GM10266 (cell line): ENCODE measurements around the gene CAPG.

ENCODE experiments used
- DNase-seq: peaks from one replicate; pipeline ENCODE4 v3.0.0; 2012; ENCODE audit errors: extremely low spot score
- TF ChIP-seq, protein P1 (sequence below): IDR thresholded peaks from 2 replicates; pipeline ENCODE4 v1.5.1; 2012; ENCODE audit warnings: mild to moderate bottlenecking, low read depth; ENCODE audit not compliant: control insufficient read depth, insufficient read depth; ENCODE audit errors: missing control alignments

The CAPG gene

DNA sequence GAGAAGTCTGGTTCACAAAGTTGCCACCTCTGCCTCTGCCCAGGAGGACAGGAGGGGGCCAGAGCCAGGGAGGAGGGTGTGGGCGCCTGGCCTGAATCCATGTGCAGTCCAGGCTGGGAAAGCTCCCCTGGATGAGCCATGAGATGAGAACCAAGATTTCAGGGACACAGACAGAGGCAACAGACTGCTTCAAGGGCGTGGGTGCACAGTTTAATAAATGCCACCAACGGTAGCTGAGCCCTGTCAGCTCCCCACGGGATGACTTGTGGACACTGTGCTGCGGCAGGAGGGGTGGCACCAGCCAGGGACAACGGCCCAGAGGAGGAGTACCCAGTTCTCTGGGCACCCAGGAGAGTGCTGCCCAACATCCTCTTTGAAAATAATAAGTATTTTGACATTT, 15.2 kb downstream of the CAPG start:
- DNase-seq = no peak

DNA sequence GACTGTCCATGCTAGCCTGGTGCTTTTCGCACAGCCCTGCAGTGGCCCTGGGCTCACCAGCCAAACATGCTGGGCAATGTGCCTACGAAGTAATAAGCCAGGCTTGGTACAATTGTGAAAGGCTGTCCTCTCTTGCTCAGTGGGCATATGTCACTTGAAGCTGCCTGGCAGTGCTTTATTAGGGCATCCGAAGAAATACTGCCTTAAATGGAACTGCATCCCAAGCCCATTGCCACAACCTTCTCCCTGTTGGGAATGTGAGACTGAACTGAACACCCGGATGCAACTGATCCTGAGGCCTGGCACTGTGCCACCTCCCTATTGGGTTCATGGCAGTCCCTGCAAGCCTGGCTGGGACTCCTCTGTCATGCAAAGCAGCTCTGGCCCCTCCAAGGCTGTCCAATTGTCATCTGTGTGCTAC, 15.9 kb downstream of the CAPG start:
- TF ChIP-seq, protein P1, sequence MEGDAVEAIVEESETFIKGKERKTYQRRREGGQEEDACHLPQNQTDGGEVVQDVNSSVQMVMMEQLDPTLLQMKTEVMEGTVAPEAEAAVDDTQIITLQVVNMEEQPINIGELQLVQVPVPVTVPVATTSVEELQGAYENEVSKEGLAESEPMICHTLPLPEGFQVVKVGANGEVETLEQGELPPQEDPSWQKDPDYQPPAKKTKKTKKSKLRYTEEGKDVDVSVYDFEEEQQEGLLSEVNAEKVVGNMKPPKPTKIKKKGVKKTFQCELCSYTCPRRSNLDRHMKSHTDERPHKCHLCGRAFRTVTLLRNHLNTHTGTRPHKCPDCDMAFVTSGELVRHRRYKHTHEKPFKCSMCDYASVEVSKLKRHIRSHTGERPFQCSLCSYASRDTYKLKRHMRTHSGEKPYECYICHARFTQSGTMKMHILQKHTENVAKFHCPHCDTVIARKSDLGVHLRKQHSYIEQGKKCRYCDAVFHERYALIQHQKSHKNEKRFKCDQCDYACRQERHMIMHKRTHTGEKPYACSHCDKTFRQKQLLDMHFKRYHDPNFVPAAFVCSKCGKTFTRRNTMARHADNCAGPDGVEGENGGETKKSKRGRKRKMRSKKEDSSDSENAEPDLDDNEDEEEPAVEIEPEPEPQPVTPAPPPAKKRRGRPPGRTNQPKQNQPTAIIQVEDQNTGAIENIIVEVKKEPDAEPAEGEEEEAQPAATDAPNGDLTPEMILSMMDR = no peak
- DNase-seq = no peak

More for the DNA sequence above, 15.2 kb downstream of the CAPG start:
- TF ChIP-seq, protein P1 = no peak

- TF ChIP-seq, protein P1 = no peak
- DNase-seq = no peak
Observed at GRCh38 chr2:85393836-85394235, 16.3 kb downstream of the CAPG start.

GRCh38 chr2:85390941-85391669, 19.1 kb downstream of the CAPG start:
- TF ChIP-seq, protein P1 = peak; percentile 70
- DNase-seq = peak; percentile 62

DNA sequence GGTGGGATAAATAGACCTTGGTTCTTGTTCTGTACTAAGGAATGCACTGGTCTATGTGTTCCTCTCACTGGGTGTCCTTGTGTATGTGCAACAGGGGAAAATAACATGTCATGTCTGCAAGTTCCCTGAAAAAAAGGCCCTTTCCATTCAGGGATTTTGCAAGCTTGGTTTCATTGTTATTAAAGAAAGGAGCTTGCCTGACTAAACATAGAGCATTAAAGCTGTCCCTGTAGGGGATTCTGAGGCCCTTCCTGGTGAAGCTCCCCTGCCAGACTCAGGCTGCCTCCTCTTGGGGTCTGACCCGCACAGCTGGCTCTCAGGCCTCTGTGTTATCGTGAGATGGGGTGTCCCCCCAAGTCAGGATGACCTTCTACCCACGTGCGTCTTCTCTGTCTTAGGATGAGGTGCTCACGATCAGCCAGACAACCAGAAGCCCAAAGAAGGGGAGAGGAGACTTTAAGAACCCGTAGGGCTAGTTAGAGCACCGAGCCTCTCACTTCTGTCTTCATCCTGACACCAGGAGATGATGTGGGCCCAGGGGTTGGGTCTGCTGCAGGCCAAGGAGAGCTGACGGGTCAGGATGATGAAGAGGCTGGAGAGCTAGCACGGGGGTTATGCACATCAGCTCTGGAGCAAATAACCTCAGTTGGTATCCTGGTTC, 21.2 kb downstream of the CAPG start:
- TF ChIP-seq, protein P1 = no peak
- DNase-seq = no peak

DNA sequence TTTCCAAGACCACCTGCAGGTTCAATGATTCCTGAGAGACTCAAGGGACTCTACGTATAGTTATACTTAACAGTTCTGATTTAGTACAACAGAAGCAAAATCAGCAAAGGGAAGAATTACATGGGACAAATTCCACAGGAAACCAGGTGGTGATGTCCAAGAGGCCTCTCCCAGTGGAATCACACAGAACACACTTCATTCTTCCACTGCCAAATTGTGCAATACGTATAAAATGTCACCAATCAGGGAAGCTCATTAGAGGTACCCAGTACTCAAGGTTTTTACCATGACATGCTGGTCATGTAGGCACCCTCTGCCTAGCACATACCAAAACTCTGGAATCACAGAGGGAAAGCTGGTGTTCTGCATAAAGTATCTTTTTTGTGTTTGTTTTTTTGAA, 22.4 kb downstream of the CAPG start:
- no peak for DNase-seq
- TF ChIP-seq, protein P1 = no peak

- TF ChIP-seq, protein P1 = no peak
- no peak for DNase-seq
Observed at GRCh38 chr2:85385746-85386145, 24.4 kb downstream of the CAPG start.
